ENCODE results near the gene MTRF1.

MTRF1 gene

GRCh38 chr13:41306271-41307145 lies 43.1 kb upstream of the MTRF1 start:
- FAIRE-seq, result no peak
- no peak for TF ChIP-seq CTCF (IDR thresholded peaks at IDR 0.05; ENCODE audit: insufficient read depth, missing control alignments)

GRCh38 chr13:41304551-41304950 lies 41.2 kb upstream of the MTRF1 start:
- no peak for TF ChIP-seq CTCF (IDR thresholded peaks at IDR 0.05; ENCODE audit: insufficient read depth, missing control alignments)
- FAIRE-seq, result no peak
- DNase-seq (ENCODE audit: insufficient read length, low spot score), result no peak

More at GRCh38 chr13:41306271-41307145, 43.1 kb upstream of the MTRF1 start:
- no peak for DNase-seq (ENCODE audit: insufficient read length, low spot score)

GRCh38 chr13:41302743-41303142 lies 39.4 kb upstream of the MTRF1 start:
- DNase-seq (ENCODE audit: insufficient read length, low spot score) (no peak), FAIRE-seq (no peak)
- no peak for TF ChIP-seq CTCF (IDR thresholded peaks at IDR 0.05; ENCODE audit: insufficient read depth, missing control alignments)

- no peak for TF ChIP-seq CTCF (IDR thresholded peaks at IDR 0.05; ENCODE audit: insufficient read depth, missing control alignments)
- DNase-seq (ENCODE audit: insufficient read length, low spot score) (no peak), FAIRE-seq (no peak)
Measured at GRCh38 chr13:41299316-41300094, 36.1 kb upstream of the MTRF1 start.

GRCh38 chr13:41296879-41297646 lies 33.7 kb upstream of the MTRF1 start:
- DNase-seq (ENCODE audit: insufficient read length, low spot score), result no peak
- FAIRE-seq, result no peak
- no peak for TF ChIP-seq CTCF (IDR thresholded peaks at IDR 0.05; ENCODE audit: insufficient read depth, missing control alignments)

- FAIRE-seq, result no peak
- TF ChIP-seq CTCF (IDR thresholded peaks at IDR 0.05; ENCODE audit: insufficient read depth, missing control alignments), result no peak
- no peak for DNase-seq (ENCODE audit: insufficient read length, low spot score)
Measured at GRCh38 chr13:41295973-41296372, 32.6 kb upstream of the MTRF1 start.

Measured in D721Med (cell line).